Pancreas (tissue), 10 donors: Measurements from ENCODE around the gene MFSD6L. TPM values are rescaled to one million over a fixed set of nuclear protein-coding genes. Genes with fewer than 3 reads are reported as not detected.

Experiments used
- ATAC-seq, 4 donors: fragments of 200-7000 bp; cut with Tn5 transposase; one replicate each; pipeline versions ENCODE4 v1.8.0 to v1.9.1; 2020; ENCODE audit warnings: mild to moderate bottlenecking in 4 of 4, moderate library complexity in 4 of 4
- DNase-seq, 6 donors: peaks; one replicate each; pipeline ENCODE4 v3.0.0-alpha.2; 2020
- FAIRE-seq: peaks from 2 replicates; lab custom pipeline; 2012; peaks lifted over from hg19 to GRCh38; lab: Jason Lieb, UNC
- H3K27ac ChIP-seq, 4 donors: fragments of 200-600 bp; sonication (generic); 1 replicate in 3 of 4; 2 replicates in 1 of 4; pipeline versions ENCODE4 v1.5.0 to v1.8.0; 2020
- H3K27me3 ChIP-seq, 4 donors: fragments of 200-600 bp; one replicate each; pipeline ENCODE4 v1.8.0; 2021
- H3K36me3 ChIP-seq, 3 donors: fragments of 200-600 bp; sonication (generic) in 1 of 3; one replicate each; pipeline versions ENCODE4 v1.5.0 to v1.8.0; 2020 to 2021
- H3K4me1 ChIP-seq, 3 donors: fragments of 200-600 bp; one replicate each; pipeline ENCODE4 v1.8.0; 2021
- H3K4me3 ChIP-seq, 4 donors: fragments of 200-600 bp; sonication (generic) in 2 of 4; one replicate each; pipeline versions ENCODE4 v1.5.0 to v1.8.0; 2020 to 2021
- H3K9me3 ChIP-seq, 4 donors: fragments of 200-600 bp; one replicate each; pipeline ENCODE4 v1.8.0; 2021
- CTCF ChIP-seq, 4 donors: fragments of 200-600 bp; sonication (generic) in 3 of 4; IDR thresholded peaks; one replicate each; pipeline versions ENCODE4 v1.5.0 to v1.8.0; 2021; ENCODE audit warnings: antibody characterized with exemption in 4 of 4
- WGBS, 2 donors: extraction: QIAGEN DNeasy Blood & Tissue Kit; methylation state at CpG; one replicate each; pipeline ENCODE4 v1.1.7; 2013; 5-methylcytosine and 5-hydroxymethylcytosine counted together
- intact Hi-C, 3 donors: fragments of 100-400 bp; cut with DNase I; formaldehyde crosslinking; loops; one replicate each; pipeline versions ENCODE4 v1.11.1 to v1.14.2; 2022
- polyA plus RNA-seq, 2 donors: library from polyadenylated mRNA; stranded (reverse); fragments of 200-250 nt; gene quantifications; one replicate each; pipeline ENCODE4 v1.2.3, GENCODE V29; 2013
- total RNA-seq, 6 donors: library from RNA; stranded (reverse); fragmentation: NEBNext Ultra II Directional in 4 of 6; extraction: Animal tissue kit (Norgen Biotek cat#: 25700) in 4 of 6; gene quantifications; one replicate each; pipeline versions ENCODE4 v1.2.1 to v1.2.4, GENCODE V29; 2021 to 2023
- donor health status: healthy with polysubstance abuse.
- donor health status: DM: no; HTN: no; CAD: no; lungs with moderate emphysema.
- donor health status: DM: no; HTN: no; CAD: no.
- donor health status: control.
- donor health status: control.
- donor health status: Bipolar disorder and iron deficiency.
- donor health status: DM: yes; HTN: yes; CAD: no.
- donor health status: DM: no; HTN: no; CAD: no.
- donor health status: DM: no; HTN: no; CAD: no.
- donor health status: DM: yes; HTN: yes; CAD: no.

The MFSD6L gene
- total and polyA plus RNA-seq, 8 donors, result 3.3 to 7.7 (median 4.7) TPM

DNA sequence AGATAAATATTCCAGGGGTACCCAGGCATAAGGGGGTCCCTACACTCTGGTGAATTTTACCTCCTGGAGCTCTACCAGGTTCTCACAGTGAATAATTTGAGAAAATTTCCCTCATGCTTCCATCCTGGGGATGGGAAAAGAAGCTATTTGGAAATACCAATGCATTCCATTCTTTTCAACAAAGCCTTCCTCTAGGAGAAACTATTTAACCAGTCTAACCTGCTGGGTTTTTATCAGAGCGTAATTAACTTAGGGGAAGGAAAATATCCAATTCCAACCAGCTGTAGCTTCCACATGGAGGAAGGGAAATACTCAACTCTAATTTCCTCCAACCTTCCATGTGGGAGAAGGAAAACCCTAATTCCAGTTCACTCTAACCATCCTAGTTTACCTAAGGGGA lies 17.0 kb downstream of the MFSD6L start:
- Histone ChIP-seq H3K9me3 (no peaks in the 10 kb centered on the region), H3K4me1 (no peaks in the 10 kb centered on the region), H3K4me3 (no peak overlapping the region), H3K27me3 (no peaks in the 10 kb centered on the region), H3K36me3 (no peaks in the 10 kb centered on the region), H3K27ac (no peak overlapping the region)
- intact Hi-C loops, result no loop called here
- WGBS, 2 donors, result 63 to 72% methylated on average over 1 of the region's 1 CpG
- ATAC-seq (no peak), DNase-seq (no peak), FAIRE-seq (no peak)
- TF ChIP-seq CTCF (IDR thresholded peaks at IDR 0.05), result no peak

GRCh38 chr17:8781776-8782175 lies 17.4 kb downstream of the MFSD6L start:
- Histone ChIP-seq H3K27ac (no peak overlapping the region), H3K9me3 (no peaks in the 10 kb centered on the region), H3K4me3 (no peak overlapping the region), H3K4me1 (no peaks in the 10 kb centered on the region), H3K36me3 (no peaks in the 10 kb centered on the region), H3K27me3 (no peaks in the 10 kb centered on the region)
- no peak for TF ChIP-seq CTCF (IDR thresholded peaks at IDR 0.05)
- intact Hi-C loops, result no loop called here
- WGBS, 2 donors, result 76 to 78% methylated on average over 4 of the region's 4 CpGs
- DNase-seq (no peak), ATAC-seq (no peak), FAIRE-seq (no peak)

DNA sequence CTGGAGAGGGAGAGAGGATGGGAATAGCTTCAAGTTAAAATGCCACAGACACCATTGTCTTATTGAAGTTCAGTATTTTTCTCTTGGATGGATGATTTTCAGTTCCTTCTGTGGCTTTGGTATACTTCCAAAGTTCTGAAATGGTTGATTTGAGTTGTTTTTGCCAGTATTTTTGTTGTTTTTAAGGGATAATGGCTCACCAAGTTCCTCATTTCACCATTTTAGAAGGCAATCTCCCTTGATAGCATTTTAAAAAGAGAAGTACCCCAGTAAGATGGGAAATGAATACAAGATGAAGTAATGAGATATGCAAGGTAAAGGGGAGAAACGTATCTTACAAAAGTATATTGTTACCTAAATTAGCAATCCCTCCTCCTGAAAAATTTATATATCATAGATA lies 22.3 kb downstream of the MFSD6L start:
- WGBS, 2 donors, result 59 to 94% methylated on average over 1 of the region's 1 CpG
- FAIRE-seq, result no peak
- H3K4me3 ChIP-seq, result no peak overlapping the region
- no peak for DNase-seq
- H3K27ac ChIP-seq, result no peak overlapping the region
- ATAC-seq, result no peak
- no peaks in the 10 kb centered on the region for H3K9me3 ChIP-seq
- no peaks in the 10 kb centered on the region for H3K27me3 ChIP-seq
- H3K4me1 ChIP-seq, result no peaks in the 10 kb centered on the region
- intact Hi-C loops, result no loop called here
- H3K36me3 ChIP-seq, result no peaks in the 10 kb centered on the region
- no peak for TF ChIP-seq CTCF (IDR thresholded peaks at IDR 0.05)

- Histone ChIP-seq H3K9me3 (no peaks in the 10 kb centered on the region), H3K27ac (no peak overlapping the region), H3K4me3 (no peak overlapping the region), H3K4me1 (no peaks in the 10 kb centered on the region), H3K27me3 (no peaks in the 10 kb centered on the region), H3K36me3 (no peaks in the 10 kb centered on the region)
- TF ChIP-seq CTCF (IDR thresholded peaks at IDR 0.05), result no peak
- no peak for DNase-seq
- ATAC-seq, result no peak
- intact Hi-C loops, result no loop called here
- no peak for FAIRE-seq
Observed at GRCh38 chr17:8776248-8776647, 22.9 kb downstream of the MFSD6L start.

DNA sequence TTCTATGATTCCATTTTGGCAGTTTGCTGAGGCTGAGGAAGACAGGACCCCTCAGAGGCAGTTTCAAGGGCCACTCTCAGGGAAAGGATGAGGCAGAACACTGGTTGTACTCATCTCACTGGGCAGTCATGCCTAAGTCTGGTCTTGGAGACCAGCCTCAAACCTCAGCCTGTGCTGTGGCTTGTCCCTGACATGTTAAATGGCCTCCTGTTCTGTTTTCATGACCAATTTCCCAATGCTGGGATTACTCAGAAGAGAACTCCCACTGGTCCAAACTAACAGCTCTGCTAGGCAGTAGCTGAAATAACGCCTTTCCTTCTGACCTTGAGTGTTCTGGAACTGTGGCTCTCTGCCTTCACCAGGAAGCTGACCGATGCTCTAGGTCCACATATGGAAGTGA lies 32.4 kb downstream of the MFSD6L start:
- DNase-seq (no peak), ATAC-seq (no peak), FAIRE-seq (no peak)
- no peaks in the 10 kb centered on the region for H3K27me3 ChIP-seq
- no peaks in the 10 kb centered on the region for H3K36me3 ChIP-seq
- no peak for TF ChIP-seq CTCF (IDR thresholded peaks at IDR 0.05)
- no peaks in the 10 kb centered on the region for H3K4me1 ChIP-seq
- WGBS, 2 donors, result 83 to 86% methylated on average over 2 of the region's 2 CpGs
- H3K9me3 ChIP-seq, result no peaks in the 10 kb centered on the region
- no peak overlapping the region for H3K4me3 ChIP-seq
- H3K27ac ChIP-seq, result no peak overlapping the region
- intact Hi-C loops, result no loop called here
